ENCODE data around the gene MAP3K5.
"Not testable (repeated sequence)": the region's sequence is repeated elsewhere in the genome, so short reads cannot be mapped to it uniquely, and the experiment has no call there.

The MAP3K5 gene, protein sequence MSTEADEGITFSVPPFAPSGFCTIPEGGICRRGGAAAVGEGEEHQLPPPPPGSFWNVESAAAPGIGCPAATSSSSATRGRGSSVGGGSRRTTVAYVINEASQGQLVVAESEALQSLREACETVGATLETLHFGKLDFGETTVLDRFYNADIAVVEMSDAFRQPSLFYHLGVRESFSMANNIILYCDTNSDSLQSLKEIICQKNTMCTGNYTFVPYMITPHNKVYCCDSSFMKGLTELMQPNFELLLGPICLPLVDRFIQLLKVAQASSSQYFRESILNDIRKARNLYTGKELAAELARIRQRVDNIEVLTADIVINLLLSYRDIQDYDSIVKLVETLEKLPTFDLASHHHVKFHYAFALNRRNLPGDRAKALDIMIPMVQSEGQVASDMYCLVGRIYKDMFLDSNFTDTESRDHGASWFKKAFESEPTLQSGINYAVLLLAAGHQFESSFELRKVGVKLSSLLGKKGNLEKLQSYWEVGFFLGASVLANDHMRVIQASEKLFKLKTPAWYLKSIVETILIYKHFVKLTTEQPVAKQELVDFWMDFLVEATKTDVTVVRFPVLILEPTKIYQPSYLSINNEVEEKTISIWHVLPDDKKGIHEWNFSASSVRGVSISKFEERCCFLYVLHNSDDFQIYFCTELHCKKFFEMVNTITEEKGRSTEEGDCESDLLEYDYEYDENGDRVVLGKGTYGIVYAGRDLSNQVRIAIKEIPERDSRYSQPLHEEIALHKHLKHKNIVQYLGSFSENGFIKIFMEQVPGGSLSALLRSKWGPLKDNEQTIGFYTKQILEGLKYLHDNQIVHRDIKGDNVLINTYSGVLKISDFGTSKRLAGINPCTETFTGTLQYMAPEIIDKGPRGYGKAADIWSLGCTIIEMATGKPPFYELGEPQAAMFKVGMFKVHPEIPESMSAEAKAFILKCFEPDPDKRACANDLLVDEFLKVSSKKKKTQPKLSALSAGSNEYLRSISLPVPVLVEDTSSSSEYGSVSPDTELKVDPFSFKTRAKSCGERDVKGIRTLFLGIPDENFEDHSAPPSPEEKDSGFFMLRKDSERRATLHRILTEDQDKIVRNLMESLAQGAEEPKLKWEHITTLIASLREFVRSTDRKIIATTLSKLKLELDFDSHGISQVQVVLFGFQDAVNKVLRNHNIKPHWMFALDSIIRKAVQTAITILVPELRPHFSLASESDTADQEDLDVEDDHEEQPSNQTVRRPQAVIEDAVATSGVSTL (N-terminal part only)

DNA sequence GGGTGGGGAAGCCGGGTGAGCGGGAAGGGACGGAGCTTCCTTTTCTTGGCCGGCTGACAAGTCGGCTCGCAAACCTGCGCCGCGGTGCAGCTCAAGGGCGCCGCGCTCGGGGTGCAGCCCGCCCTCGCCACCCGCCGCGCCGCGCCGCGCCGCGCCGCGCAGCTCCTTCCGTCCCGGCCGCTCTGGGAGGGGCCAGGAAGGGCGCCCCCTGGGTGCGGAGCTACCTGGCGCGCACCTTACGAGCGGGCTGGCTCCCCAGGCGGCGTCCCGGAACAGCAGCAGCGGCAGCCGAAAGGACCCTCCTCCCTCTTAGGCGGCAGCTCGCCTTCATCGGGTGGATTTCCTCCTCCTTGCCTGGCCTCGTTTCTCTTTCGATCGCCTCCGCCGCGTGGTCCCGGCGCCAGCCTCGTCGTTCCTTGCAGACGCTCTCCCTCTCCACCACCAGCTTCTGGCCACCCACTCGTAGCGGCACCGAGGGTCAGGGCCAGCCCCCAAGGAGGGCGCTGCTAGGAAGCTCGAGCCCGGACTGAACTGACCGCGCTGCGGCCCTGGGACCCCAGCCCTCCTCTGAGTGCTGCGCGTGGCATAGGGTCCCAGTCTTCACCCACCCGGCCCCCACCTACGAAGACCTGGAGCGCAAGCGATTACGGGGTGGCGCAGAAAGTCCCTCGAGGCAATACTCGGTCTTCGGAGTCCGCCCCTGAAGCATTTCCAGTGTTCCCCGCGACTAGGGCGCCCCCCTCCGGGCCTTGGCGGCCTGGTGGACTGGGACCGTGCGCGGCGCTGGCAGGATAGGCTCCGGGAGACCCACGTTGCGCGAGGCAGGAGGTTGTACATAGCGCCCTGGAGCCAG, at the start of gene MAP3K5:
Gene MAP3K5, minus strand, starts transcription at position 68 of the 853 bp plus-strand sequence. CDS start 320 bp downstream, outside the sequence.
- peak; percentile 63 to 83 for DNase-seq

DNA sequence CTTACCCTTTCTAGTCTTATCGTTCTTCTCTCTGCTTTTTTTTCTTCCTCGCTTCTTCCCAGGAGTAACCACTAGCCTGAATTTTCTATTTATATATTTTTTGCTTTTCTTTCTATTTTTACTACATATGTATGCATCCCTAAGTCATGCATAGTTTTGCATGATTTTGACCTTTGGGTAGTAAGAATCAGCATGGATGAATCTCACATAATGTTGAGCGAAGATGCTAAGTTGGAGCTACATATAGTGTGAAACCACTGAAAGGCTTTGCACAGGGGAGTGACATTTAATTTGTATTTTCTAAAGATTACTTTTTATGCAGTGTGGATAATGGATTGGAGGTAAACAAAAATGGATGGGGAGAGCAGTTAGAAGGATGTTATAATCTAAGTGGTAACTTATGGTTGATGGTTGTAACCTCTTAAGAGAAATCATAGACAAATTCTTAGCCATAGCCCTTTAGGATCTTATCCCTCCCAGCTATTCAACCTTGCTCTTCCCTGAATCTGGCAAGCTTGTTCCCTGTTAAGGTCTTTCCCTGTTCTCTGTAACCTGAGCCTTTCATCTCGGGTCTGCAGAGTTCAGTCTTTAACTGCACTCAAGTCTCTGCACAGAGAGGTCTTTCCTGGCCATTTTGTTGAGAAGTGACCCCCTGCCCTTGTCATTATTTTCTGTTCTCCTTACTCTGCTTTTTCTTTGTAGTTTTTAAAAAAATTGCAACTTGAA, 48.2 kb upstream of the MAP3K5 start:
- no peak for DNase-seq

DNA sequence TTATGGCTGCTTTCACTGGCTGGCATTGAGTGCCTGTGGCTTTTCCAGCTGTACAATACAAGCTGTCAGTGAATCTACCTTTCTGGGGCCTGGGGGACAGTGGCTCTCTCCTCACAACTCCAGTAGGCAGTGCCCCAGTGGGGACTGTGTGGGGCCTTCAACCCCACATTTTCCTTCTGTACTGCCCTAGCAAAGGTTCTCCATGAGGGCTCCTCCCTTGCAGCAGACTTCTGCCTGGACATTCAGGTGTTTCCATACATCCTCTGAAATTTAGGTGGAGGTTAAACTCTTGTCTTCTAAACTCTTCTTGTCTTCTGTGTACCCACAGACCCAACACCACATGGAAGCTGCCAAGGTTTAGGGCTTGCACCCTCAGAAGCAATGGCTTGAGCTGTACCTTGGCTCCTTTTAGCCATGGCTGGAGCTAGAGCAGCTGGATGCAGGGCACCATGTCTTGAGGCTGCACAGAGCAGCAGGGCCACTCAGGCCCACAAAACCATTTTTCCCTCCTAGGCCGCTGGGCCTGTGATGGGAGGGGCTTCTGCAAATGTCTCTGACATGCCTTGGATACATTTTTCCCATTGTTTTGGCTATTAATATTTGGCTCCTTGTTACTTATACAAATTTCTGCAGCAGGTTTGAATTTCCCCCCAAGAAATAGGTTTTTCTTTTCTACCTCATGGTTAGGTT, 39.7 kb upstream of the MAP3K5 start:
- DNase-seq: no peak

DNA sequence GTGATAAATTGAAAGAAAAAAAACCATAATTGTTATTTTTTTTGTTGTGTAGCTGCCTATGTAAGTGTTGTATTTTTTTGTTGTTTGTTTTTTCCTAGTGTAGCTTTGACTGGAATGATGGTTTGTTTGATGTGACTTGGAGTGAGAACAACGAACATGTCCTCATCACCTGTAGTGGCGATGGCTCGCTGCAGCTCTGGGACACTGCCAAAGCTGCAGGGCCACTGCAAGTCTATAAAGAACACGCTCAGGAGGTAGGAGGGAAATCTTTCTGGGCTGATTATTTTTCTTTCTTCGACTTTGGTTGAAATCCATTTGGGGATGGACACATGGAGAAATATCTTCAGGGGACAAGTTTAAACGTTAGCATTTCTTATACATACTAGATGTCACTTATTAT, 33.9 kb upstream of the MAP3K5 start:
- DNase-seq: no peak

DNA sequence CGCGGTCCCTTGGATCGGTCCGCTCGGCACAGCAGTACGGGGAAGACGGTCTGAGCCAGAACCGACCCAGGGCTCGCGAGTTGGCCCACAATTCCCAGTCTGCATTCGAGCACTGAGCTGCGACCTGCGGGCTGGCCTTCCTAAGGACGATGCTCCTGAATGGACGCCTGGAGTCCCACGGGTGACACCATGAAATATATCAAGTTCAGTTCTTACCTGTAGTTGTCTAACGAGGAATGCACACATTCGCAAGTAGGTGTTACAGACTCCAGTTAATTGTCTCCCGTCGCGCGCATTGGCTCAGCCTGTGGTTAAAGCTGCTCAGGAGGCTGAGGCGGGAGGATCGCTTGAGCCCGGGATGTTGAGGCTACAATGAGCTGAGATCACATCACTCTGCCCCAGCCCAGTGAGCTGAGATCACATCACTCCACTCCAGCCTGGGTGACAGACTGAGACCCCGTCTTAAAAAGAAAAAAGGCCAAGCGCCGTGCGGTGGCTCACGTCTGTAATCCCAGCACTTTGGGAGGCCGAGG, 30.9 kb upstream of the MAP3K5 start:
- DNase-seq: no peak

DNA sequence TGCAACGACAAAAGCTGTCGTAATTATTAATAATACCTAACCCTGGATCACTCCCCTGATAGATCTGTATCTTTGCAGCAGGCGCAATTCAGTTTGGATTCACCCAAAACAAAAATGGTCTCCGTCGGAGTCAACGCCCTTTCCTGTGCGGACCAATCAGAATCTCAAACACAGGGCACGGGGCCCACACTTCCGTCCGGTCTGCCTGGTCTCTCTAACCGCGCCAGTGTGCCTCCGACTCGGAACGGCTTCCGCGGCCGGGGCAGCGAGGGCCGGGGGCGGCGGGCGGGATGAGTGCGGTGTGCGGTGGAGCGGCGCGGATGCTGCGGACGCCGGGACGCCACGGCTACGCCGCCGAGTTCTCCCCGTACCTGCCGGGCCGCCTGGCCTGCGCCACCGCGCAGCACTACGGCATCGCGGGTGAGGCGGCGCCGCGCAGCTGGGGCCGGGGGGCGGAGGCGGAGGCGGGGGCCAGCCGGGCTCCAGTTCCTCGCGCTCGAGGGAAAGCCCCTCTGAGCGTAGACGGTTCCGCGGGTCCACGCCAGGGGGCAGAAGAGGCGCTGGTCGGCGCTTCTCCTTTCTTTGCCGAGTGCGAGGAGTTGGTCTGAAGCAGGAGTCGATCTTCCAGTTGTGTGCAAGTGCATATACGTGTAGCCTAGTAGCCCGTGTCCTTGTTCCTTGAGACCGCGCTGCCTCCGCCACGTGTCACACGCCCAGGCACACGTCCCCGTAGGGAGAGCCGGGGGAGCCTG, 30.3 kb upstream of the MAP3K5 start, which contains the start of gene PEX7:
Gene PEX7, plus strand, starts transcription at position 217 of the 752 bp plus-strand sequence. Its CDS starts 74 bp downstream, at position 291.
- peak; percentile 59 to 87 for DNase-seq

DNA sequence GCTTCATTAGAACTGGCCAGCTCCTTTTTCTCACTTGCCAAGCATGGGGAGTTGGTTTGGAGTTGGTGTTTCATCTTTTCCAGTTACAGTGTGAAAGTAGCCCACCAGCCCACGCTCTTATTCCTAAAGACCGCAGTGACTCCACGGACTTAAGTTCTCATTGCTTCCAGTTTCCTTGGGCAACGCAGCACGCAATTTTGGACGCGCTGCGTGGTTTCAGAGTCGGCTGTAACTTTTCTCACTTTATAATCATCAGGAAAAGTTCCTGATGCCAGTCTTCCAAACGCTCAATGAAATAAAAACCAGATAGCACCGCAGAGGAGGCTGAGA, 29.7 kb upstream of the MAP3K5 start:
- peak in 1 of 2 experiments; percentile 65 for DNase-seq

DNA sequence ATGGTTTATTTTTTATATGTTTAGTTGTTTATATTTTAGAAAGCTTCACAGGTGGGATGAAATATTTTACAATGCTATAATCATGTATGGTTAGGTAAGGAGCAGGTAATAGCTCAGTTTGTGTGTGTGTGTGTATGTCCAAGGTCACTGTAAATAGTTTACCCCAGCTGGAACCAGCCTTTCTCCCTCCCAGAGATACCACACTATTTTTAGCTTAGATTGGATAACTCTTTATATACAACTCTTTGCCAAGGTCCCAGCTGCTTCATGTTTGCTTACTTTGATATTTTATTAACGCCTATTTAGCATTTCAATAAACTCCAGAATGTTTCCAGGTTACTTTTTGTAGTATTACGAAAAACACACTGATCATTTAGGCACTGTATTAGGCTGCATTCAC, 28.3 kb upstream of the MAP3K5 start:
- no peak for DNase-seq

DNA sequence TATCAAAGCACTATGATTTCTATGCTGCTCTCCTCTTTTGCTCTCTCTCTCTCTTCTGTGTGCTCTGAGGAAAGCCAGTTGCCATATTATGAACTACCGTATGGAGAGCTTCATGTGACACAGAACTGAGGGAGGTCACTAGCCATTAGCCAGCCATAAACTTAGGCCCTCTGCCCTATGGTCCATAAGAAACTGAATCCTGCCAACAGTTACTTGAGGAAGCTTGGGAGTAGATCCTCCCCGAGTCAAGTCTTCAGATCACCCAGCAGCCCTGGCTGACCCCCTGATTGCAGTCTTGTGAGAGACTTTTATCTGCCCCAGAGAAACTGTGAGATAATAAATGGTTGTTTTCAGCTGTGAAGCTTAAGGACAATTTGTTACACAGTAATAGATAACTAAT, 24.4 kb upstream of the MAP3K5 start:
- DNase-seq: no peak

DNA sequence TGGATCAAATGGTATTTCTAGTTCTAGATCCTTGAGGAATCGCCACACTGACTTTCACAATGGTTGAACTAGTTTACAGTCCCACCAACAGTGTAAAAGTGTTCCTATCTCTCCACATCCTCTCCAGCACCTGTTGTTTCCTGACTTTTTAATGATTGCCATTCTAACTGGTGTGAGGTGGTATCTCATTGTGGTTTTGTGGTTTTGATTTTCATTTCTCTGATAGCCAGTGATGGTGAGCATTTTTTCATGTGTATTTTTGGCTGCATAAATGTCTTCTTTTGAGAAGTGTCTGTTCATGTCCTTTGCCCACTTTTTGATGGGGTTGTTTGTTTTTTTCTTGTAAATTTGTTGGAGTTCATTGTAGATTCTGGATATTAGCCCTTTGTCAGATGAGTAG, 23.3 kb upstream of the MAP3K5 start:
- DNase-seq: not testable (repeated sequence)

DNA sequence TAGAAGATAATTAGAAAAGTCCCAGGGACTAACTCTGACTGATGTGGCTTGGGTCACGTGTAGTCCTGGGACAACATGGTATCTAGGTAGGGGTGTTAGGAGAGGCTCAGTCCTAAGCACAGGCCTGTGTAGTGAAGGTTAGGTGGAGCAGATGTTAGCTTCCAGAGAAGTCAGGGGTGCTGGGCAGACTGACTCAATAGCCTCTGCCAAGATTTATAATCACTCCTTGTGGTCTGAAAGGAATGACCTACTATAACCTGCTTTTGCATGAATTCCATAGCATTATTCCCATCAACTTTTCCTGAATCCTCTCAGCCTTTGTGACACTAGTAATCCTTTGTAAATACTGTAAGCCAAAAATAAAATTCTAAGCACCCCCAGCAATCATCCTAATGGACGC, 19.9 kb upstream of the MAP3K5 start:
- DNase-seq: no peak

DNA sequence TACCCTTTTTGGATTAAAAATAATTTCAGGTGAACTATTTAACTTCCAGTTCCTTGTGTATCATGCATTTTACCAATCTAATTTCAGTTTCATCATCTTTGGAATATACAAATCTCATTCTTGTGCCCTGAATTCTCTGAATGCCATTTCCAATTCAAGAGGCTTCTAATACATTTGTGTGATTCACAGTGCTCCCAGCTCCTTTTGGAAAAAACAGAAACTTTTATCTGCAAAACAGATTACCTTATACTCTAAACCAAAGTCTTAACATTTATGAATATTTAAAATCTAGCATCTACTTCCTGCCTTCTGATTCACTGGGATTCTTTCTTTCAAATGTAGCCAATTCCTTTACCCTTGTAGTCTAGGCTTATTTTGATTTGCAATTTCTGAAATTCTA, 19.0 kb upstream of the MAP3K5 start:
- no peak for DNase-seq

DNA sequence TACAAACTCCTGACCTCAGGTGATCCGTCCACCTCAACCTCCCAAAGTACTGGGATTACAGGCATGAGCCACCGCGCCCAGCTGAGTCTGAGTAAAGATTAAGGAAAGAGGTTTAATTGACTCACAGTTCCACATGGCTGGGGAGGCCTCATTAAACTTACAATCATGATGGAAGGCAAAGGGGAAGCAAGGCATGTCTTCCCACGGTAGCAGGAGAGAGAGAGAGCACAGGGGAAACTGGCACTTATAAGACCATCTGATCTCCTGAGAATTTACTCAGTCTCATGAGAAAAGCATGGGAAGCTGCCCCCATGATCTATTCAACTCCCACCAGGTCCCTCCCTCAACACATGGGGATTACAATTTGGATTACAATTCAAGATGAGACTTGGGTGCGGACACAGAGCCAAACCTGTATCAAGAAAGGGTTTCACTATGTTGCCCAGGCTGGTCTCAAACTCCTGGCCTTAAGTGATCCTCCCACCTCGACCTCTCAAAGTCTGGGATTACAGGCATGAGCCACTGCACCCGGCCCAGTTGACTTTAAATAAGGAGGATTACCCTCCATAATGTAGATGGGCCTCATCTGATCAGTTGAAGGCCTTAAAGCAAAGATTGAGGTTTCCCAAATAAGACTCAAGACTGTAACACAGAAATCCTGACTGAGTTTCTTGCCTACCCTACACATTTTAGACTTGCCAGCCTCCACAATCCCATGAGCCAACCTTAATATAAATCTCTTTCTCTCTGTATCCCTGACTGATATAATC, 17.0 kb upstream of the MAP3K5 start:
- no peak for DNase-seq

DNA sequence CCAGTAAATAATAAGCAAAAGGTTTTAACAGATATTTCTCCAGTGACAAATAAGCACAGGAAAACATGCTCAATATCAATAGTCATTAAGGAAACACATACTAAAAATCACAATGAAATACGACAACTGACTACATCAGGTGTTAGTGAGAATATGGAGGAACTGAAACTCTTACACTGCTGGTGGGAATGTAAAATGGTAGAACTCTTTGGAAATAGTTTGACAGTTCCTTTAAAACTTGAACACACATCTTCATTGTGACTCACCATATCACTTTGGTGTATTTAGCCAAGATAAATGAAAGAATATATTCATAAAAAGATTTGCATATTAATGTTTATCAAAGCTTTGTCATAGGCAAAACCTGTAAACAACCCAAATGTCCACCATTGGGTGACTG, 11.3 kb upstream of the MAP3K5 start:
- DNase-seq: no peak

DNA sequence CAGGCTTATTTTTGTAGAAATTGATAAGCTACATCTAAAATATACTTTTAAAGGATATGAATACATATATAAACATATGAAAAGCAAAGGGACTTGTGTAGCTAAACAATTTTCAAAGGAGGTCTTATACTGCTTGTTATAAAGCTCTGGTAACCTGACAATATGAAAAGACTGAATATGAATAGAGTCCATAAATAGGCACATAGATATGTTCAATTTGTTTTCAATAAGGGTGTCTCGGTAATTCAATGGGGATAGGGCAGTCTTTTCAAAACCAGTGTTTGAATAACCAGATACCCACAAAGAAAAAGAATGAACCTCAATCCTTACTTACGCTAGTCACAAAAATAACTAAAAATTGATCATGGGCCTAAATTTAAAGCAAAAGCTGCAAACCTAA, 9.3 kb upstream of the MAP3K5 start:
- DNase-seq: no peak

DNA sequence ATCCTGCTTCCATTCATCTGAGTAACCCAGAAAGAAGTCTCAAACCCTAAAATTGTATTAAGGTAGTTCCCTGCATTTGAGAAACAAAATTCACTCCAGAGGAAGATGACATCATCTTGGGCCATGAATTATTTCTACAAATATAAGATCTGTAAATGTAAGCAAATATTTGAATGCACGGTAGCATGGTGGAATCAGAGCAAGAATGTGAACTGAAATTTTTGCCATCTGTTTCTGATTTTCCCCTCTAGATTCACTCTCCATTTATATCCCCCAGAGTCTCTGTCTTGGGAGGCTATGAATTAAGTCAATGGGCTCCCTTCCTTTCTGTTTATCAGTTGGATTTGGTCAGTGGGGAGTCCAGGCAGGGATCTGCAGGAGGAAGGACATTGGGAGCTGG, 5.8 kb upstream of the MAP3K5 start:
- DNase-seq: no peak

DNA sequence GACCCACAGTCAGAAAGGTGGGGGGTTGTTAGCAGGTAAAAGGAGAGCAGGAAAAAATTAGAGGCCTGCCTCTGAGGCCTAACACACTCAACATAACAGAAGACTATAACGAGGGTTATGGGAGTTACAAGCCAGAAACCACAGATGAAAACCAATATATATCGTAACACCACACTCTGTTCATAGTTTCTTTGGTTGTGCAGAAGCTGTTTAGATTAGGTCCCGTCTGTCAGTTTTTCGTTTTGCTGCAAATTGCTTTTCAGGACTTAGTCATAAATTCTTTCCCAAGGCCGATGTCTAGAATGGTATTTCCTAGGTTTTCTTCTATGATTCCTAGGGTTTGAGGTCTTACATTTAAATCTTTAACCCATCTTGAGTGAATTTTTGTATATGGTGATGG, 3.7 kb upstream of the MAP3K5 start:
- DNase-seq: no peak

DNA sequence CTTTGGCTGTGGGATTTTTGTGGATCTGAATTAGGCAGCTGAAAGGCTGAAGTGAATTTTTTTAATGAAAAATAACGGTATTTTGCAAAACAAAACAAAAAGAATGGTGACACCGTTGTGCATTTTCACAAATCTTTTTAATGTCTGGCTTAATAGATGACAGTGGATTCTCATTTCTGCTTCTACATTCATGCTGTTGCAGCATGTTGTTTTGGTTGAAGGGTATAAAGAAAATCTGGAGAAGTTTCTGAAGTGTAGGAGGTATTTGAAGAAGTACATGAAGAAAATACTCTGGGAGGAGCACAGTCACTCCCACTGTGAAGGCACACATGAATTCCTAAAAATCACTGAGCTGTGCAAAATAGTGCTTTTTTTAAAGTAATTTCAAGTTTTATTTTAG, 3.1 kb upstream of the MAP3K5 start:
- DNase-seq: no peak

DNA sequence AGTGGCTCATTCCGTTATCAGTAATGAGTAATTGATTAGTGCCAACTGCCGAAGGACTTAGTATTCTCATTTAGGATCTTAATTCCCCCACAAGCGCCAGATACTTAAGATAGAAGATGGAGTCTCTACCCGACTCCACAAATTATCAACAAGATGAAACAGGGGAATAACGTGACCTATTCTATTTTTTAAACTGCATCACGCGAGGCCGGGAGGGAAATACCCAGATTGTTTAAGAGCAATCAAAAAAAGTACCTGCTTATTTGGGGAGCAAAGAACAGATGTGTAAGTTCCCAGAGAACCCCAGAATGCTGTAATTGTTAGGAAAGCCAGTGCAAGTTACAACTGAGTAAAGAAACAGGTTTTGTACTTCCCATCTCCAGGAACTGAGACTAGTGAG, 1.1 kb upstream of the MAP3K5 start:
- DNase-seq: no peak
